ENCODE results near the gene CDK12.
"Not testable (repeated sequence)": the region's sequence is repeated elsewhere in the genome, so short reads cannot be mapped to it uniquely, and the experiment has no call there.

DNA sequence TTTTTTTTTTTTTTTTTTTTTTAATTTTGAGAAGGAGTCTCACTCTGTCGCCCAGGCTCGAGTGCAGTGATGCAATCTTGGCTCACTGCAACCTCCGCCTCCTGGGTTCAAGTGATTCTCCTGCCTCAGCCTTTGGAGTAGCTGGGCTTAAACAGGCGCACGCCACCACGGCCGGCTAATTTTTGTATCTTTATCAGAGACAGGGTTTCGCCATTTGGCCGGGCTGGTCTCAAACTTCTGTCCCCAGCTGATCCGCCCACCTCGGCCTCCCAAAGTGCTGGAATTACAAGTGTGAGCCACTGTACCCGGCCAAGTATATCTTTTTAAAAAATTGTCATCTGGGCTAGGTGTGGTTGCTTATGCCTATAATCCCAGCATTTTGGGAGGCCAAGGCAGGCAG lies 35.6 kb downstream of the CDK12 start:
- TF ChIP-seq, protein P1, sequence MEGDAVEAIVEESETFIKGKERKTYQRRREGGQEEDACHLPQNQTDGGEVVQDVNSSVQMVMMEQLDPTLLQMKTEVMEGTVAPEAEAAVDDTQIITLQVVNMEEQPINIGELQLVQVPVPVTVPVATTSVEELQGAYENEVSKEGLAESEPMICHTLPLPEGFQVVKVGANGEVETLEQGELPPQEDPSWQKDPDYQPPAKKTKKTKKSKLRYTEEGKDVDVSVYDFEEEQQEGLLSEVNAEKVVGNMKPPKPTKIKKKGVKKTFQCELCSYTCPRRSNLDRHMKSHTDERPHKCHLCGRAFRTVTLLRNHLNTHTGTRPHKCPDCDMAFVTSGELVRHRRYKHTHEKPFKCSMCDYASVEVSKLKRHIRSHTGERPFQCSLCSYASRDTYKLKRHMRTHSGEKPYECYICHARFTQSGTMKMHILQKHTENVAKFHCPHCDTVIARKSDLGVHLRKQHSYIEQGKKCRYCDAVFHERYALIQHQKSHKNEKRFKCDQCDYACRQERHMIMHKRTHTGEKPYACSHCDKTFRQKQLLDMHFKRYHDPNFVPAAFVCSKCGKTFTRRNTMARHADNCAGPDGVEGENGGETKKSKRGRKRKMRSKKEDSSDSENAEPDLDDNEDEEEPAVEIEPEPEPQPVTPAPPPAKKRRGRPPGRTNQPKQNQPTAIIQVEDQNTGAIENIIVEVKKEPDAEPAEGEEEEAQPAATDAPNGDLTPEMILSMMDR (IDR thresholded peaks at IDR 0.05; ENCODE audit: insufficient read depth, low read depth, low read length): not testable (repeated sequence)
- not testable (repeated sequence) for TF ChIP-seq EZH2 (IDR thresholded peaks at IDR 0.05; ENCODE audit: insufficient read depth, low read length)
